HG03045 (cell line): ENCODE results near the gene CSH1.
"Not testable (repeated sequence)": the region's sequence is repeated elsewhere in the genome, so short reads cannot be mapped to it uniquely, and the experiment has no call there.

Experiments used
- ATAC-seq: cut with Tn5 transposase; IDR thresholded peaks from one replicate; pipeline ENCODE4 v1.9.1; 2021; ENCODE audit warnings: mild to moderate bottlenecking, moderate library complexity; ENCODE audit not compliant: unreplicated experiment

CSH1 gene

GRCh38 chr17:63907161-63907778, 10.9 kb upstream of the CSH1 start:
- not testable (repeated sequence) for ATAC-seq

GRCh38 chr17:63904796-63905195, 8.4 kb upstream of the CSH1 start:
- not testable (repeated sequence) for ATAC-seq

GRCh38 chr17:63903787-63904201, 7.4 kb upstream of the CSH1 start:
- not testable (repeated sequence) for ATAC-seq

- not testable (repeated sequence) for ATAC-seq
These were observed 5.6 kb upstream of the CSH1 start for GRCh38 chr17:63901971-63902370.

- not testable (repeated sequence) for ATAC-seq
These were observed 2.8 kb upstream of the CSH1 start for GRCh38 chr17:63898899-63899798.

GRCh38 chr17:63894821-63895220, 1.6 kb downstream of the CSH1 start:
- ATAC-seq, result not testable (repeated sequence)

- not testable (repeated sequence) for ATAC-seq
These were observed 2.4 kb downstream of the CSH1 start for GRCh38 chr17:63894021-63894420.

- ATAC-seq, result not testable (repeated sequence)
These were observed 3.9 kb downstream of the CSH1 start for GRCh38 chr17:63892316-63893037.

GRCh38 chr17:63889026-63889848, 7.1 kb downstream of the CSH1 start:
- not testable (repeated sequence) for ATAC-seq

GRCh38 chr17:63885119-63885518, 11.3 kb downstream of the CSH1 start:
- not testable (repeated sequence) for ATAC-seq

- ATAC-seq, result not testable (repeated sequence)
These were observed 13.7 kb downstream of the CSH1 start for GRCh38 chr17:63882626-63883126.

GRCh38 chr17:63881935-63882601, 14.3 kb downstream of the CSH1 start, which contains the start of gene GH2:
GH2 (minus strand) TSS chr17:63881944; CDS start chr17:63881801, 143 bp downstream.
- ATAC-seq, result no peak

GRCh38 chr17:63881337-63881736, 15.0 kb downstream of the CSH1 start:
- not testable (repeated sequence) for ATAC-seq

GRCh38 chr17:63880706-63881105, 15.7 kb downstream of the CSH1 start:
- no peak for ATAC-seq

- not testable (repeated sequence) for ATAC-seq
These were observed 18.0 kb downstream of the CSH1 start for GRCh38 chr17:63878413-63878812.

GRCh38 chr17:63874693-63875092, 21.7 kb downstream of the CSH1 start:
- ATAC-seq, result not testable (repeated sequence)

GRCh38 chr17:63874061-63874626, 22.2 kb downstream of the CSH1 start:
- not testable (repeated sequence) for ATAC-seq

GRCh38 chr17:63873577-63873976, 22.8 kb downstream of the CSH1 start, which contains the start of gene CSH2:
CSH2 (minus strand) TSS chr17:63873677; CDS start chr17:63873614, 63 bp downstream.
- ATAC-seq, result not testable (repeated sequence)
